Thoracic aorta (tissue), 2 donors: Measurements from ENCODE around the gene PPP1R18. TPM values are rescaled to one million over a fixed set of nuclear protein-coding genes. Genes with fewer than 3 reads are reported as not detected.
A peak's percentile ranks its signal among the peaks of the same experiment; 100 is the strongest.

Source experiments
- ATAC-seq: fragments of 150-250 bp; one replicate; pipeline ENCODE4 v1.8.0; 2017; ENCODE audit warnings: low read depth; ENCODE audit not compliant: insufficient number of reproducible peaks, low FRiP score
- DNase-seq: peaks from one replicate; pipeline ENCODE4 v3.0.0-alpha.2; 2020; ENCODE audit warnings: low spot score
- H3K27ac ChIP-seq, 2 donors: fragments of 200-600 bp; sonication (generic); 1 replicate in 1 of 2; 2 replicates in 1 of 2; pipeline ENCODE4 v1.5.1; 2016; ENCODE audit warnings: mild to moderate bottlenecking in 2 of 2, moderate library complexity in 2 of 2
- H3K27me3 ChIP-seq: fragments of 200-600 bp; sonication (generic); replicated peaks from 2 replicates; pipeline ENCODE4 v1.6.0; 2016; ENCODE audit warnings: mild to moderate bottlenecking; ENCODE audit not compliant: insufficient read depth
- H3K36me3 ChIP-seq: fragments of 200-600 bp; sonication (generic); one replicate; pipeline ENCODE4 v1.5.1; 2016
- H3K4me1 ChIP-seq, 2 donors: fragments of 200-600 bp; sonication (generic); 1 replicate in 1 of 2; 2 replicates in 1 of 2; pipeline versions ENCODE4 v1.5.1 to v1.6.0; 2016; ENCODE audit warnings: low read depth in 2 of 2, mild to moderate bottlenecking in 1 of 2; ENCODE audit not compliant: control insufficient read depth in 1 of 2
- H3K4me3 ChIP-seq: fragments of 200-600 bp; sonication (generic); 2 replicates; pipeline ENCODE4 v1.5.1; 2016; ENCODE audit warnings: mild to moderate bottlenecking
- H3K9me3 ChIP-seq: fragments of 200-600 bp; sonication (generic); 2 replicates; pipeline ENCODE4 v1.5.1; 2016
- CTCF ChIP-seq: fragments of 200-600 bp; sonication (generic); IDR thresholded peaks from one replicate; pipeline ENCODE4 v1.5.1; 2019; ENCODE audit warnings: antibody characterized with exemption
- total RNA-seq, 2 donors: library from RNA; depleted of rRNA; stranded (reverse); fragments of >200 nt; gene quantifications; one replicate each; pipeline versions ENCODE4 v1.1.0 to v1.2.3, GENCODE V29; 2016

PPP1R18 gene
- total RNA-seq, 2 donors from 2014 or later: 65.7 to 88.2 TPM

GRCh38 chr6:30703821-30704220, 17.4 kb upstream of the PPP1R18 start:
- H3K9me3 ChIP-seq: no peaks in the 10 kb centered on the region
- no peak overlapping the region for H3K4me3 ChIP-seq
- ATAC-seq: no peak
- no peaks in the 10 kb centered on the region for H3K27me3 ChIP-seq
- no peak overlapping the region for H3K27ac ChIP-seq
- TF ChIP-seq CTCF: no peak
- DNase-seq: no peak
- H3K36me3 ChIP-seq: peaks cover 23% of the 10 kb centered on the region
- H3K4me1 ChIP-seq: no peaks in the 10 kb centered on the region

GRCh38 chr6:30703011-30703410, 16.6 kb upstream of the PPP1R18 start:
- Histone ChIP-seq H3K36me3 (peaks cover 19% of the 10 kb centered on the region), H3K27ac (no peak overlapping the region), H3K9me3 (no peaks in the 10 kb centered on the region), H3K4me1 (no peaks in the 10 kb centered on the region), H3K4me3 (no peak overlapping the region), H3K27me3 (no peaks in the 10 kb centered on the region)
- no peak for DNase-seq
- no peak for TF ChIP-seq CTCF
- no peak for ATAC-seq

GRCh38 chr6:30700340-30700739, 13.9 kb upstream of the PPP1R18 start:
- peaks cover 6% of the 10 kb centered on the region for H3K36me3 ChIP-seq
- no peak for TF ChIP-seq CTCF
- ATAC-seq (no peak), DNase-seq (no peak)
- no peaks in the 10 kb centered on the region for H3K9me3 ChIP-seq
- no peaks in the 10 kb centered on the region for H3K27me3 ChIP-seq
- no peak overlapping the region for H3K4me3 ChIP-seq
- no peak overlapping the region for H3K27ac ChIP-seq
- H3K4me1 ChIP-seq: peaks cover 4 to 5% of the 10 kb centered on the region in 2 donors

- ATAC-seq (no peak), DNase-seq (no peak)
- H3K36me3 ChIP-seq: peaks cover 6% of the 10 kb centered on the region
- H3K4me3 ChIP-seq: no peak overlapping the region
- H3K4me1 ChIP-seq: peaks cover 5 to 10% of the 10 kb centered on the region in 2 donors
- no peak for TF ChIP-seq CTCF
- no peaks in the 10 kb centered on the region for H3K9me3 ChIP-seq
- no peaks in the 10 kb centered on the region for H3K27me3 ChIP-seq
- no peak overlapping the region for H3K27ac ChIP-seq
These were observed 10.0 kb upstream of the PPP1R18 start for GRCh38 chr6:30696432-30696831.

GRCh38 chr6:30691208-30691847, 4.9 kb upstream of the PPP1R18 start:
- Histone ChIP-seq H3K27me3 (no peaks in the 10 kb centered on the region), H3K4me3 (peak overlapping the region; percentile 92), H3K27ac (peak overlapping the region; percentile 92 to 100), H3K9me3 (no peaks in the 10 kb centered on the region), H3K36me3 (no peaks in the 10 kb centered on the region), H3K4me1 (peaks cover 28 to 39% of the 10 kb centered on the region in 2 donors)
- TF ChIP-seq CTCF: no peak
- ATAC-seq (no peak), DNase-seq (no peak)
